GM21717 (cell line): ENCODE measurements around the gene RPS6KA5.

Experiments
- ATAC-seq: cut with Tn5 transposase; IDR thresholded peaks from one replicate; pipeline ENCODE4 v1.9.1; 2021; ENCODE audit warnings: mild to moderate bottlenecking, moderate library complexity; ENCODE audit not compliant: unreplicated experiment

RPS6KA5 gene

DNA sequence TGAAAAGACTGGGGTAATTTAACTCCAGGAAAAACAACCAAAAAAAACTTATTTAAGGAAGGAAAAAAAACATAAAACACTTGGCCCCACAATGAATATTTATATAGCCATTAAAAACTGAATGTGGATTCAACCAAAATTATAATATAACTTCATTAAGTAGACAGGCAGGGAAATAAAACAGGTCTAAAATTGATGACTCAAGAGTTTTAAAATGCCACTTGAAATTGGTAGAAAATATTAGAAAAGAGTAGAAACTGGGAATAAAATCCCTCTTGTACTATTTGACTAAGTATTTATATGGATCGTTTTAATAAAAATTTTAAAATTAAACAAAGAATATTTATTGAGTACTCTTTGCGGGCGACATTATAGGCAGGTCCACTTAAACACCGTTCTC, 28.8 kb downstream of the RPS6KA5 start:
- no peak for ATAC-seq

DNA sequence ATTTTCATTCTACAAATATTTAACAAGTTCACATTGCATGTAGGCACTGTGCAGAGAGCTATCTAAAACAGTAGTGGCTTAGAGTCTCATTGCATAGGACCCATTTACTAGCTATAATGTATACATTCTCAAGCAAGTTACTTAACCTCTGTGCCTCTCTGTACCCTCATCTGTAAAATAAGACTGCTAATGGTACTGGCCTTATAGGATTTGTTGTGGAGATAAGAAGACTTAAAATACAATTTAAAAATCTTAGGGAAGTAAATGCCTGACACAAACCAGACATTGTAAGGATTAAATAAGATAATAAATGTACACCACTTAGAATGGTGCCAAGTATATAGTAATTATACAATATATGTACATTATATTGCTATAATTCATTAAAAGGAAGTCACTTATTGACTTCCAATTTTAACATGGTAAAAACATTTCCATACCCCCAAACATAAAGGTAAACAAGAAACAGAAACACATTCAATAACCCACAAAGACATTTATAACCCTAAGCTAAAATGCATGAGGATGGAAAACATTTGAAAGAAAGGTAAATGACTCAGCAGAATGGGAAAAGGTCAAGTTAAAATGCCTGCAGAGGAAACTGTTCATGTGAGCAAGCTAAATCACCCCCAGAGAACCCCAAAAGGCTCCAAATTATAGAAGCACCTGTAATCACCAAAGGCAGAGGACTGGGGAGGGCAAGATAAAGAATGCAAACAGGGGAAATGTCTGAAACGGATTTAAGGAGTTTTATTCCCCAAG, 30.8 kb downstream of the RPS6KA5 start:
- ATAC-seq = no peak

DNA sequence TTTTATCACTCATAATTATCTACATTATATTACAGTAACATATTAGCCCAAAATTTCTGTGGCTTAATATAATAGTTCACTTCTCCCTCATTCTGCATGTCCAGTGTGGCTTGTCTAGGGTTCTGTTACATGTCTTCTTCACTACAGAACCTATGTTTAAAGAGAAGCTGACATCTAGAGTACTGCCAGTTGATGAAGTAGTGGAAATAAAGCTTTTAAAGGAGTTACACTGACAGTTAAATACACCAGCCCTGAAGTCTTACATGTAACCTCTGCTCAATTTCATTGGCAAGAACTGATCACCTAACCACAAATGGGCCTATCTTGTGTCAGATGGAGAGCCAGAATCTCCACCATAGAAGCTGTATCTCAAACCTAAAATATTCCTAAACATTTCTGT, 32.9 kb downstream of the RPS6KA5 start:
- no peak for ATAC-seq

DNA sequence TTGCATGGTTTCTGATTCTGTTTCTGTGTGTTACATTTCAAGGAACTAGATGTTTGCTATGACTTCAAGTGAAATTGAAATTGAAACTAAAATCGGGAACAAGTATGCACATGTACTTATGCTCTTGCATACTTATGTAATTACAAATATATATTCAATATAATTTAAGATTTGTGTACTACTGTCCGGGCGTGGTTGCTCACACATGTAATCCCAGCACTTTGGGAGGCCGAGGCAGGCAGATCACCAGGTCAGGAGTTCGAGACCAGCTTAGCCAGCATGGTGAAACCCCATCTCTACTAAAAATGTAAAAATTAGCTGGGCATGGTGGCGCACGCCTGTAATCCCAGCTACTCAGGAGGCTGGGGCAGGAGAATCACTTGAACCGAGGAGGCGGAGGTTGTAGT, 37.8 kb downstream of the RPS6KA5 start:
- peak; percentile 90 for ATAC-seq

DNA sequence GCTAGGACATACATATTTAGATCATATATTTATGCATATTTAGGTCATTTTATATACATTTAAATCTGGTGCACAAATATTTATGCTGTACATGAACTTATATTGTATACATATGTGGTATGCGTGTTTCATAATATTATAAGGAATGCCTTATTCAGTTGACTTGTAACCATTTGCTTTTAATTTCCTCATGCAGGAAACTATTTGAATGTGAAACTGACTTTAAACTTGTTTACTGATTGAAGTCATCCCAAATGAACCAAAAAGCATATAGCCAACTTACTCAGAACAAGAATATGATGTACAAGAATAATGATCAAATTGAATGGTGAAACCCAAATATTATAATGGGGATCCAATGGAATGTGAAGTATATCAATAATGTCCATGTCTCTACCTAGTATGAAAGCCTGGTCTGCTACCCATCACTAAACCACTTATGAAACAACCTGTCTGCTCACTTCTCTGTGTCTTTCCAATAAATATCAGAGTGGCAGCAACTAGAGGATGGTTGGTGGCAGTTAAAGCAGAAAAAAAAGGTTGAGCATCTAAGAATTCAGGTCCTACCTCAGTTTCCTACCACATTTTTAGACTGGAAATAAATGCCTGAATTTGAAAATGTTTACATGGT, 38.3 kb downstream of the RPS6KA5 start:
- peak; percentile 37 for ATAC-seq

DNA sequence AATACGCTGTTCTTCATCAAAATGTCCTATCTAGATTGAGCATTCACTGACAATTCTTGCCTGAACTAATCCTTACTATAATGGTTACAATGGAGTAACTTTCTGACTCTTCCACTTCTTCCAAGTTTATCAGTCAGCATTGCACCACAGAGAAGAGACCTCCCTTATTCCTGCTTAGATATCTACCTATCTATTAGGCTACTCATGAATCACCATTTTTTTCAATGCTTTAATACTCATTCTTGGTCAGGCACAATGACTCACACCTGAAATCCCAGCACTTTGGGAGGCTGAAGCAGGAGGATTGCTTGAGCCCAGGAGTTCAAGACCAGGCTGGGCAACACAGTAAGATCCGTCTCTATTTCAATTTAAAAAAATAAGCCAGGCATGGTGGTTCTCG, 39.3 kb downstream of the RPS6KA5 start:
- ATAC-seq = no peak

DNA sequence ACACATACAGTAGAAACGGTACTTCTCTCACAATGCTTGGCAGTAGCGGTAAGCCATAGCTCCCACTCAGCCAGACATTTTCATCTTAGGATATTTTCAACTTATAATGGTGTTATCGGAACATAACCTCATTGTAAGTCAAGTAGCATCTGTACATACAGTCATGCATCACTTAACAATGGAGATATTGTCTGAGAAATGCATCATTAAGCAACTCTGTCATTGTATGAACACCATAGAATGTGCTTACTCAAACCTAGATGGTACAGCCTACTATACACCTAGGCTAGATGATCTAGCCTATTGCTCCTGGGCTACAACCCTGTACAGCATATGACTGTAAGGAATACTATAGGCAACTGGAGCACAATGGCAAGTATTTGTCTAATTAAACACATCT, 40.8 kb downstream of the RPS6KA5 start:
- no peak for ATAC-seq

DNA sequence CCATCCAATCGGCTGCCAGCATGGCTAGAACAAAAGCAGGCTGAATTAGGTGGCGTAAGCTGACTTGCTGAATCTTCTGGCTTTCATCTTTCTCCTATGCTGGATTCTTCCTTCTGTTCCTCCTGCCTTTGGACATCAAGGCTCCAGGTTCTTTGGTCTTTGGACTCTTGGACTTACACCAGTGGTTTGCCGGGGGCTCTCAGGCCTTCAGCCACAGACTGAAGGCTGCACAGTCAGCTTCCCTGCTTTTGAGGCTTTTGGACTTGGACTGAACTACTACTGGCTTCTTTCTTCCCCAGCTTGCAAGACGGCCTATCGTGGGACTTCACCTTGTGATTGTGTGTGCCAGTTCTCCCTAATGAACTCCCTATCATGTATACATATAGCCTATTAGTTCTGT, 42.0 kb downstream of the RPS6KA5 start:
- no peak for ATAC-seq

DNA sequence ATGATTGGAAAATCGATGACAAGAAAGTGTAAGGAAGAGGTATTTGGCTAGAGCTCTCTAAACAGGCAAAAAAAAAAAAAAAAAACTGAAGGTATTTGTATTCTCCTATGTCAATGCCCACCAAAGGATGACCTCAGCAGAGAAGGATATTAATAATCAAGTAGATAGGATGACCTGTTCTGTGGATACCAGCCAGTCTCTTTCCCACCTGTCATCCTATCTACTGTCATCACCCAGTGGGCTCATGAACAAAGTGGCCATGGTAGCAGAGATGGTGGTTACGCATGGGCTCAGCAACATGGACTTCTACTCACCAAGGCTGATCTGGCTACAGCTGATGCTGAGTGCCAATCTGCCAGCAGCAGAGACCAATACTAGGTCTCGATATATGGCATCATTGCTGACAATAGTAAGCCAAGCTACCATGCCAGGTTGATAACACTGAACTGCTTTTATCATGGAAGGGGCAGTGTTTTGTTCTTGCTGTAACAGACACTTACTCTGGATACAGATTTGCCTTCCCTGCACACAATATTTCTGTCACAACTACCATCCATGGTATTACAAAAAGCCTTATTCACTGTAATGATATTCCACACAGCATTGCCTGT, 43.5 kb downstream of the RPS6KA5 start:
- no peak for ATAC-seq

DNA sequence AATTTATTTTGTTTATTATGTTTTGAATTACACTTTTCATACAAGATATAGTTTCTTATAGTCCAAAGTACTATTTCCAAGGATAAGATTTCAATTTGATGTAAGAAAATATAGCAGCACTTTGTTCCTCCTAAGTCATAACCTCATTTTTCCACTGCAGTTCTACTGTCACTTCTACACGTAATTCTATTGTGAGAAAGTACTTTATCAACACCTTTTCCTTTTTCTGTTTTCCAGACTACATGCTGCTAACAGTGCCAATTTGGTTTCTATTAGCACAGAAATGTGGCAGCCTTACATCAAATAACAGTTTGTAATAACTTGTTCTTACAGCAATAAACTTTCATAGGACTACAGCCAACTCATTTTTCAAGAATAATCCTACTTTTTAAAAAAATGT, 45.0 kb downstream of the RPS6KA5 start:
- no peak for ATAC-seq

DNA sequence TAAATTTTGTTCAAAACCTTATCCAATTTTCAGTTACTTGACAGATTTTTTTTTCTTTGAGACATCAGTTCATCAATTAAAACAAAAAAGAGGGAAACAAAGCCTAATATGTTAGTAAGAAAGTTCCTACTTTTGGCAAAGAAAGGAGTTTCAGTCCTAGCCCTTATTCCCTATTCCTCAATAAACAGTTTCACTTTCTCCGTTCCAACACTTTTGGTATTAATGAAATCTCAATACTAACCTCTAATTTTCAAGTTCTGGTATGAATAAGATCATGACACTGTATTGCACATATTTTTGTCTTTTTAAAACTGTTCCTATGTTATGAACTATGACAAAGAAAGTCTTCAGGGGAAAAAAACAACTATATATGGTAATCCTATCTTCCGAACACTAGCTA, 48.4 kb downstream of the RPS6KA5 start:
- no peak for ATAC-seq

DNA sequence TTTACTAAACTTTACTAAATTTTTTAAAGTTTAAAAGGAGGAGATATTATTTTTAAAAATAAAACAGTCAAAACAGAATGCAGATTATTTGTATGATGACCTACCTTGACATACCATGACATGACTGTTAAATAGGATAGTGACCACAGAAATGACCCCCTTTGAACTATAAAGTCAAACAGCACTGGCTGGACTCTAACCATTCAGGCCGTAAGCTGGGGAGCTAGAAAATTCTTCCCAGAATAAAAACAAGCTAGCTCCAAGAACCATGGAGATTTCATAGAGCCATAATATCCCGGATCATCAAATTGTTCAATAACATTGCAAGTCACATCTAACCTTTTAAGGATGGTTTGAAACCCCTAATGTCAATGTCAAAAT, 50.3 kb downstream of the RPS6KA5 start:
- ATAC-seq = no peak

DNA sequence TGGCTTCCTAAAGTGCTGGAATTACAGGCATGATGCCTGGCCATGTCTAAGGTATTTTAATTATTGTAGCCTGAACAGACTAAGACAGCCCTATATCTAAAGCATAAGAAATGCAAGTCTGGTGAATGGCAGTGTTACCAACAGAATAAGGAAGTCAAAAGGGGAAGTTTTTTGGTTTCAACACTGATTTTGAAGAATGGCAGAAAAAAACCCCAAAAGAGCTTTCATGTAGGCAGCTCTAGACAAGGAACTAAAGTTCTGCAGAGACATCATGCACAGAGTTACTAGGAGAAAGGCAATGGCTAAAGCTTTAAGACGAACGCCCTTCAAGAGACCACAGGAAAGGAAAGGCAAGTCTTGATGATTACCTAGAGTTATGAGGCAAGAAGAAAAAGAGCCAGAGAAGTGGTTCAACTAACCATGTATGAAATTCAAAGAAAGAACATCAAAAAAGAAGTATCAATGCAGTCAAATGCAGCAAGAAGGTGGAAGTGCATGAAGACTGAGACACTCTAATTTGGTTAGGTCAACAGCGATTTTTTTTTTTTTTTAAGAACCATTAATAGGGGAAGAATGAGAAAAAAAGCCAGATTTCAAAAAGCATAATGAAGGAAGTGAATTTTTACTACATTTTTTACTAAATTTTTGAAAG, 50.8 kb downstream of the RPS6KA5 start:
- ATAC-seq = peak; percentile 79

DNA sequence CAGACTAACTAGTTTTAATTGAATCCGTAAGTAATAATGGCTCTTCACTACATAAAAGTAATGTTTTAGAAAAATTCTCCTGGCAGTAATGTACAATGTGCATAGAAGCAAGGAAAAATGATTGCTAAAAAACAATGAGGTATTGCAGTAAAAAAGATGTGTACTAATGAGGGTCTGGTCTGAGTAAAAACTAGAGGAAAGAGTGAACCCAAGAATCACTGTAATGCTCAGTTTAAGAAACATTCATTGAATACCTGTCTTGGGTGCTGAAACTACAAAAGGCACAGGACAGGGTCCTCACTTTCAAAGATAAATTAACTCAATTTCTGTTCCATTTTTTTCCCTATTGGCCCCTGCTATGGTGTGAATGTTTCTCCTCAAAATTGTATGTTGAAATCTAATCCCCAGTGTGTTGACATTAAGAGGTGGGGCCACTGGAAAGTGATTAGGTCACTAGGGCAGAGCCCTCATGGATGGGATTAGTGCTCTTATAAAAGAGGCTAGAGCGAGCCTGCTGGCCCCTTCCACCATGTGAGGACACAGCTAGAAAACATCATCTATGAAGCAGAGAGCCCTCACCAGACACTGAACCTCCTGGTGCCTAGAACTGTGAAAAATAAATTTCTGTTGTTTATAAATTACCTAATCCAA, 51.6 kb downstream of the RPS6KA5 start:
- peak; percentile 5 for ATAC-seq

DNA sequence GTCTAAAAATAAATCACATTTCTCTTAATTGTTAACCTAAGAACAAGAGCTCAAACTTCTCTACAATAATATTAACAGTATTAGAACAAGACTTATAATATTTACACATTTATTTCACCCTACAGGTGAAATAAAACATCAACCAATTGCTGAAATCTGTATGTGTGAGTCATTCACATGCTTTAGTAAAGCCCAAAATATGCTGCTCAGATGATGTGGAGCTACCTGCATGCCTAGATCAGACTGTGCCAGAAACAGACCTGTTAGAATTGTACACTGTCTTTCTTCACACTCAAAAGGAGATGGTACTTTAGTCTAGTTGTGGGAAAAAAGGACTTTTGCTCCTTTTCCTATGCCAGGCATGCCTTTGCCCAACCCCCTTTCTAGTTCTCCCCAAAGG, 54.7 kb downstream of the RPS6KA5 start:
- no peak for ATAC-seq

DNA sequence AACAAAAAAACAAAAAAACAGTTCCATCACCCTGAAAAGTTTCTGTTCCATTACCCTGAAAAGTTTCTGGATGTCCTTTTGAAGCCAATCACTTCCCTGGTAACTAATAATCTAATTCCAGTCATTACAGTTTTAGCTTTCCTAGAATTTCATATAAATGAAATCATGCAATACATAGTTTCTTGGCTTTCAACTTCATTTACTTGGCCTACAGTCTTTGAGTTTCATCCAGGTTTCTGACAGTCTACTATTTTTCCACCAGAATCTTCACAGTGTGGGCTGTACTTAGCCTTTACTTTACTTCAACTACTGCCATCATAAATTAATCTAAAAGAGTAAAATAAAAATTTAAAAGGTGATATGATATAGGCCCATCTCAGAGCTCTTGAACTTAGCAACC, 55.5 kb downstream of the RPS6KA5 start:
- no peak for ATAC-seq

DNA sequence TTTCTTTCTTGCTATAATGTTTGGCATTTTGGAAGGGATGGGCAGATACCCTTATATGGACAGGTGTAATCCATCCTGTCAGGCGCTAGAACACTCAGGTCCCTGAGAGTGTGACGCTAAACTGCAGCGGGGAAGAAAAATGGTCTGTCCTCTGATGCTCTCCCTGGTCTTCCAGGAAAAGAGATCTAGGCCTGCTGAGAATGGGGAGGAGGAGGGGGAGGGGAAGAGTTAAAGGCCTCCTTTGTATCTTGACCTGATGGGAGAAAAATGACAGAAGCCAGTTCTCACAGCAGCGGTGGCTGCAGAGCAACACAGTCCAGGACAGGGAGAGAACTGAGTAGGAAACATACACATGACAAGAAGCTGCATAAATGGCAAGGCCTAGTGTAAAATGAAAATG, 61.1 kb downstream of the RPS6KA5 start:
- ATAC-seq = no peak

DNA sequence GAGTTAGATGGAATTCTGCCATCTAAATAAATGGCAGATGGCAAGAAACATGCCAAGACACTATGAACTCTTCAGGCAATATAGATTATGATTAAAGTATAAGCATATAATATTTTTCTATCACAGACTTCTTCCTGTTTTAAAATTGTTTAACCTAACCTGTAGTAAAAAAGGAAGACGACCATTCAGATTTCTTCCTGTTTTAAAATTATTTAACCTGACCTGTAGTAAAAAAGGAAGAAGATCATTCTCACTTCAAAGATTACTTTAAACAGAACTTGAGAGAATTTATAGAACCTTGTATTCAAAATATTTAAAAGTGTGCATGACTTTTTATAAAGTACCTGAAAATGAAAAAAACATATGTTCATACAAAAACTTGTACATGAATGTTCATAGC, 63.5 kb downstream of the RPS6KA5 start:
- no peak for ATAC-seq

DNA sequence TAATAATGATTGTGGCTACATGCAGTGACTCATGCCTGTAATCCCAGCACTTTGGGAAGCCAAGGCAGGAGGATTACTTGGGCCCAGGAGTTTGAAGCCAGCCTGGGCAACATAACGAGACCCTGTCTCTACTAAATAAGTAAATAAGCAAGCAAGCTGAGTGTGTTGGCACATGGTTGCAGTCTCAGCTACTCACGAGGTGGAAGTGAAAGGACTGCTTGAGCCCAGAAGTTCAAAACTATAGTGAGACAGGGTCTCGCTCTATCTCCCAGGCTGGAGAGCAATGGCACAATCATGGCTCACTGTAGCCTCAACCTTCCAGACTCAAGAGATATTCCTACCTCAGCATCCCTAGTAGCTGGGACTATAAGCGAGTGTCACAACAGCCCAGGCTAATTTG, 64.7 kb downstream of the RPS6KA5 start:
- ATAC-seq = no peak

DNA sequence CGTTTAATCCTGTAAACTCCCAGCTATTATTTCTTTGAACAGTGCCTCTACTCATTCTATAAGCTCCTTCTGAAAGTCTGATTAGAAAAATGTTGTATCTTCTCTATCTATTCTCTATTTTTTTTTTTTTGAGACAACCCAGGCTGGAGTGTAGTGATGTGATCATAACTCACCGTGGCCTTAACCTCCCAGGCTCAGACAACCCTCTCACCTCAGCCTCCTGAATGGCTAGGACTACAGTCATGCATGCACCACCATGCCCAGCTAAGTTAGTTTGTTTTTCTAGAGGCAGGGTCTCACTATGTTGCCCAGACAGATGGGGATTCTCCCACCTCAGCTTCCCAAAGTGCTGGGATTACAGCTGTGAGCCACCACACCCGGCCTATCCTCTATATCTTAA, 66.6 kb downstream of the RPS6KA5 start:
- no peak for ATAC-seq

DNA sequence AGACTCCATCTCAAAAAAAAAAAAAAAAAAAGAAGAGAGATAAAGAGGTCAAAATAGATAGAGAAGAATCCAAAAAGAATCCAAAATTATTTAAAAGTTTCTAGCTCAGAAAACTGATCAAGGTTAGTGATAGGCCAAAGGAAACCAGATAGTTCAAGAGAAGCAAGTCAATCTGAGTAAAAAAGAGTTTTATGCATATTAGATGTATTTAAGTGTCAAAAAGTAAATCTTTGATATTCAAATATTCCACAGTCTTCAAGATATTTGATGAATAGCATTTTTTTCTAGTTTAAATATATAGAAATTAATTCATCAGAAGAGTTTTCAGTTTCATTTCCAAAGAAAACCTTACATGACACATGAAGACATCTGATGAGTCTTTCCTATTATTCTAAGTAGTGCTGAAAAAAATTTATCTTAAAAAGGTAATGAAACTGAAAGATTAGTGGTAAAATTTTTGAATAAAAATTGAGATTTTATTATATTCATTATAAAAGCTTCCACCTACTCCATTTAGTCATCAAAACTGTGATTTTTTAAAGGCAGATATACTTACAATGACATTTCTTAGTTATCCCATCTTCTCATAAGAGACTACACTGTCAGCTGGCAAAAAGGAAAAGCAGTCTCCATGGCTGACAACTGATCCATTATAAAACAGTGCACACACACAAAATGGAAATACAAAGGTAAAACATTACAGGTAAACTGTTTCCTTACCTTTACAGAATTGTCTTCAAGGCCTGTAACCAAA, 68.6 kb downstream of the RPS6KA5 start:
- ATAC-seq = no peak
